SU-DHL-6 (cell line): ENCODE results near the gene DACH2.

ENCODE experiments used
- H2AFZ ChIP-seq: fragments of 200-600 bp; sonication (generic); 2 replicates; pipeline ENCODE4 v1.6.1; 2014; ENCODE audit warnings: low read depth, mild to moderate bottlenecking, moderate library complexity, mixed read lengths, antibody characterized with exemption, low read length; ENCODE audit not compliant: severe bottlenecking
- H3F3A ChIP-seq: fragments of 200-600 bp; shearing (Covaris generic); 2 replicates; pipeline ENCODE4 v1.6.0; 2016; ENCODE audit warnings: antibody characterized with exemption, mild to moderate bottlenecking; ENCODE audit not compliant: insufficient read depth
- H3K27ac ChIP-seq: fragments of 200-600 bp; sonication (generic); 2 replicates; pipeline ENCODE4 v1.5.1; 2016; ENCODE audit warnings: low read depth, mild to moderate bottlenecking, low read length, moderate library complexity, mixed read lengths
- H3K27me3 ChIP-seq: fragments of 200-600 bp; sonication (generic), shearing (Covaris generic); 2 replicates; pipeline ENCODE4 v1.6.0; 2014; ENCODE audit warnings: mild to moderate bottlenecking, low read length
- H3K36me3 ChIP-seq: fragments of 200-600 bp; sonication (generic); 2 replicates; pipeline ENCODE4 v1.6.1; 2014; ENCODE audit warnings: mild to moderate bottlenecking, low read length, mixed read lengths
- H3K4me2 ChIP-seq: fragments of 300-600, 200-600 bp; shearing (Covaris generic), sonication (generic); 2 replicates; pipeline ENCODE4 v1.6.0; 2014; ENCODE audit warnings: low read length, low read depth, mild to moderate bottlenecking; ENCODE audit not compliant: poor library complexity, severe bottlenecking
- H3K4me3 ChIP-seq: fragments of 200-600 bp; sonication (generic); 2 replicates; pipeline ENCODE4 v1.5.1; 2014; ENCODE audit warnings: antibody characterized with exemption, low read length, mild to moderate bottlenecking, mixed read lengths; ENCODE audit not compliant: insufficient read depth, poor library complexity, severe bottlenecking
- H3K79me2 ChIP-seq: fragments of 200-600 bp; sonication (generic); 2 replicates; pipeline ENCODE4 v1.6.1; 2014; ENCODE audit warnings: mild to moderate bottlenecking, low read length, moderate library complexity; ENCODE audit not compliant: insufficient read depth
- H3K9ac ChIP-seq: fragments of 200-600 bp; sonication (generic); 2 replicates; pipeline ENCODE4 v1.7.0; 2014; ENCODE audit warnings: mild to moderate bottlenecking, low read length
- H3K9me2 ChIP-seq: fragments of 200-600 bp; sonication (generic); replicated peaks from 2 replicates; pipeline ENCODE4 v1.6.1; 2014; ENCODE audit warnings: low read length; ENCODE audit not compliant: insufficient read depth
- H3K9me3 ChIP-seq: fragments of 200-600 bp; sonication (generic); 2 replicates; pipeline ENCODE4 v1.6.1; 2014; ENCODE audit warnings: low read length, mixed read lengths; ENCODE audit not compliant: insufficient read depth
- H4K20me1 ChIP-seq: fragments of 200-600 bp; sonication (generic); 2 replicates; pipeline ENCODE4 v1.6.1; 2014; ENCODE audit warnings: low read depth, mild to moderate bottlenecking, antibody characterized with exemption, low read length, moderate library complexity, mixed read lengths
- EZH2phosphoT487 ChIP-seq: fragments of 200-600 bp; sonication (generic), shearing (Covaris generic); conservative IDR thresholded peaks from 2 replicates; pipeline ENCODE4 v1.6.1; 2018; ENCODE audit warnings: mild to moderate bottlenecking, antibody characterized with exemption, low read length, moderate library complexity, mixed read lengths
- TF ChIP-seq, protein P1 (sequence below): fragments of 200-600 bp; sonication (generic); IDR thresholded peaks from one replicate; pipeline ENCODE4 v1.5.1; 2017; ENCODE audit warnings: antibody characterized with exemption, mild to moderate bottlenecking, low read length, moderate library complexity; ENCODE audit not compliant: insufficient read depth, poor library complexity, severe bottlenecking

DACH2 gene

DNA sequence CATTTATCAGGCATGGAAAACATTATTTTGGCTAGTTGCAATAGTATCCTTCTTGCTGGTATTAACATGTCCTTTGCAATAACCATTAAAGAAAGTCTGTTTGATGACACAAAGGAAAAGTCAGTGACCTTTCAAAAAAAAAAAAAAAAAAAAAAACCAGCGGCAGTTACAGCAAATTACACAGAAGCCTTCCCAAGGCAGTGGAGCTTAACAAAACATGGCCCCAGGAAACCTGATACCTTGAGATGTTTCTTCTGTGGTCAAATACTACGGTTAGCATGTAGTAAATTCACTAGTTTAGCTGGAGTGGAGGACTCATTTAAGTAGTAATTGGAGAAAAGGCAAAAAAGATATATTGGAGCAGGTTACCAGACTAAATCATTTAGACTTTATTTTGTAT lies 359.1 kb downstream of the DACH2 start:
- no peaks in the 10 kb centered on the region for H3K27me3 ChIP-seq
- TF ChIP-seq, protein P1, sequence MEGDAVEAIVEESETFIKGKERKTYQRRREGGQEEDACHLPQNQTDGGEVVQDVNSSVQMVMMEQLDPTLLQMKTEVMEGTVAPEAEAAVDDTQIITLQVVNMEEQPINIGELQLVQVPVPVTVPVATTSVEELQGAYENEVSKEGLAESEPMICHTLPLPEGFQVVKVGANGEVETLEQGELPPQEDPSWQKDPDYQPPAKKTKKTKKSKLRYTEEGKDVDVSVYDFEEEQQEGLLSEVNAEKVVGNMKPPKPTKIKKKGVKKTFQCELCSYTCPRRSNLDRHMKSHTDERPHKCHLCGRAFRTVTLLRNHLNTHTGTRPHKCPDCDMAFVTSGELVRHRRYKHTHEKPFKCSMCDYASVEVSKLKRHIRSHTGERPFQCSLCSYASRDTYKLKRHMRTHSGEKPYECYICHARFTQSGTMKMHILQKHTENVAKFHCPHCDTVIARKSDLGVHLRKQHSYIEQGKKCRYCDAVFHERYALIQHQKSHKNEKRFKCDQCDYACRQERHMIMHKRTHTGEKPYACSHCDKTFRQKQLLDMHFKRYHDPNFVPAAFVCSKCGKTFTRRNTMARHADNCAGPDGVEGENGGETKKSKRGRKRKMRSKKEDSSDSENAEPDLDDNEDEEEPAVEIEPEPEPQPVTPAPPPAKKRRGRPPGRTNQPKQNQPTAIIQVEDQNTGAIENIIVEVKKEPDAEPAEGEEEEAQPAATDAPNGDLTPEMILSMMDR, result no peak
- no peak for TF ChIP-seq EZH2phosphoT487
- no peaks in the 10 kb centered on the region for H4K20me1 ChIP-seq
- no peak overlapping the region for H3K9ac ChIP-seq
- no peaks in the 10 kb centered on the region for H3K36me3 ChIP-seq
- H3K9me3 ChIP-seq, result no peaks in the 10 kb centered on the region
- H3F3A ChIP-seq, result no peaks in the 10 kb centered on the region
- no peaks in the 10 kb centered on the region for H3K9me2 ChIP-seq
- no peak overlapping the region for H3K4me2 ChIP-seq
- no peak overlapping the region for H3K4me3 ChIP-seq
- no peak overlapping the region for H2AFZ ChIP-seq
- no peaks in the 10 kb centered on the region for H3K79me2 ChIP-seq
- H3K27ac ChIP-seq, result no peak overlapping the region

DNA sequence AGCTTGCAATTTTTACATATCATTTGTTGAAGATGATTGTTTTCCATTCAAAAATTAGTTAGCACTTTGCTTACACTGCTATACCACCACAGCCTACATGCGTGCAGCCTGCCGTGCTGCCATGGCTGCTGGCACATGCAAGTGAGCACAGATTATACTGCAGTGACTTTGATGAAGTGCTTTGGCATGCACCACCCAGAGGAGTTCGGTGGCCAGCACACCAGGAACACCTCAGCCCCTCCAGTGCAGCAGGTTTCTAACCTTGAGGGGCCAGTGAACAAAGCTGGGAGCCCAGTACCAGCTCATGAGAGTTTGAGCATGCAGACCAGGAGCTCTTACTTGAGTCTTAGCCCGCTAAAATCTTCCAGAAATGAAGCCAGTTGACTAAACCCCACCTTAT lies 431.5 kb downstream of the DACH2 start:
- H3K36me3 ChIP-seq, result no peaks in the 10 kb centered on the region
- H3K27me3 ChIP-seq, result no peaks in the 10 kb centered on the region
- no peaks in the 10 kb centered on the region for H3K9me3 ChIP-seq
- H3K9ac ChIP-seq, result no peak overlapping the region
- H3K27ac ChIP-seq, result no peak overlapping the region
- no peak overlapping the region for H3K4me2 ChIP-seq
- H2AFZ ChIP-seq, result no peak overlapping the region
- TF ChIP-seq EZH2phosphoT487, result no peak
- TF ChIP-seq, protein P1, result no peak
- H3K79me2 ChIP-seq, result no peaks in the 10 kb centered on the region
- H3F3A ChIP-seq, result no peaks in the 10 kb centered on the region
- H3K9me2 ChIP-seq, result no peaks in the 10 kb centered on the region
- H4K20me1 ChIP-seq, result no peaks in the 10 kb centered on the region
- H3K4me3 ChIP-seq, result no peak overlapping the region

DNA sequence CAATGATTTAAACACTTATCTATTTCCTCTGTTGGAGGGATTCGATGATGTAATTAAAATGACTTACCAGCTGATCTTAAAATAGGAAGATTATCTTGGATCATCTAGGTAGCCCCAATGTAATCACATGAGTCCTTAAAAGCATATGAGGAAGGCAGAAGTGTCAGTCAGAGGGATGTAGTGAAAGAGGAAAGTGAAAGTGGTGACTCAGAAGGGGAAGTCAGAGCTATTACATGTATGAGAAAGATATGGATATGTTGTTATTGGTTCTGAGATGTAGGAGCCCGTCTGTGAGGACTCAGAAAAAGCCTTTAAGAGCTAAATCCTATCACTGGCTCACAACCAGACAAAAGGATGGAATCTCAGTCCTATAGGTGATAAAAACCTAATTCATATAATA lies 456.4 kb downstream of the DACH2 start:
- no peak overlapping the region for H3K27ac ChIP-seq
- no peak for TF ChIP-seq EZH2phosphoT487
- no peak overlapping the region for H2AFZ ChIP-seq
- H3K9me3 ChIP-seq, result no peaks in the 10 kb centered on the region
- H3K79me2 ChIP-seq, result no peaks in the 10 kb centered on the region
- no peaks in the 10 kb centered on the region for H3K9me2 ChIP-seq
- no peaks in the 10 kb centered on the region for H4K20me1 ChIP-seq
- no peaks in the 10 kb centered on the region for H3K27me3 ChIP-seq
- no peaks in the 10 kb centered on the region for H3K36me3 ChIP-seq
- no peak overlapping the region for H3K9ac ChIP-seq
- no peaks in the 10 kb centered on the region for H3F3A ChIP-seq
- H3K4me3 ChIP-seq, result no peak overlapping the region
- no peak overlapping the region for H3K4me2 ChIP-seq

DNA sequence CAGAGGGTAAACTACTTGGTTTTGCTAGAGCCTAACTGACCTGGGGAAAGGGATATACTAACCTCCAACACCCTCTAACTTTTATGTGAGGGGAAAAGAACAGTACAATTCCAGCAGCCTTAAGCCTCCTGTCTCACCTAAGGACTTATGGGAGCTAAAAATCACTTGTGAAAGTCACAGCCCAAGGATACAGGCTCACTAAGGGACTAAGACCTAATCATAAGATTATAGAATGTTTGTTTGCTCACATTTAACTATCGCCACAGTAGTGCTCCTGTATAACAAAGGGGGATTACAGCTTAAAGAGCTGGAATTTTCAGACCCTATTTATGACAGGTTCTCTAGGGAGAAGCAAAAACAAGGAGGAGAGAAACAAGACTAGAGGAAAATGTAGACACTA lies 548.7 kb downstream of the DACH2 start:
- H3K4me3 ChIP-seq, result no peak overlapping the region
- no peaks in the 10 kb centered on the region for H3K9me2 ChIP-seq
- no peak overlapping the region for H3K27ac ChIP-seq
- no peaks in the 10 kb centered on the region for H3K79me2 ChIP-seq
- no peak overlapping the region for H2AFZ ChIP-seq
- H3K4me2 ChIP-seq, result no peak overlapping the region
- H3K36me3 ChIP-seq, result no peaks in the 10 kb centered on the region
- H4K20me1 ChIP-seq, result no peaks in the 10 kb centered on the region
- TF ChIP-seq, protein P1, result no peak
- TF ChIP-seq EZH2phosphoT487, result no peak
- no peaks in the 10 kb centered on the region for H3K27me3 ChIP-seq
- no peaks in the 10 kb centered on the region for H3K9me3 ChIP-seq
- no peak overlapping the region for H3K9ac ChIP-seq
- no peaks in the 10 kb centered on the region for H3F3A ChIP-seq
